T-helper 1 cell (primary cell): ENCODE measurements around the gene C12orf42.
"Not testable (repeated sequence)": the region's sequence is repeated elsewhere in the genome, so short reads cannot be mapped to it uniquely, and the experiment has no call there.

ENCODE experiments used
- DNase-seq, 5 donors: peaks; one replicate each; pipeline ENCODE4 v3.0.0-alpha.2; 2012 to 2020

C12orf42 gene

DNA sequence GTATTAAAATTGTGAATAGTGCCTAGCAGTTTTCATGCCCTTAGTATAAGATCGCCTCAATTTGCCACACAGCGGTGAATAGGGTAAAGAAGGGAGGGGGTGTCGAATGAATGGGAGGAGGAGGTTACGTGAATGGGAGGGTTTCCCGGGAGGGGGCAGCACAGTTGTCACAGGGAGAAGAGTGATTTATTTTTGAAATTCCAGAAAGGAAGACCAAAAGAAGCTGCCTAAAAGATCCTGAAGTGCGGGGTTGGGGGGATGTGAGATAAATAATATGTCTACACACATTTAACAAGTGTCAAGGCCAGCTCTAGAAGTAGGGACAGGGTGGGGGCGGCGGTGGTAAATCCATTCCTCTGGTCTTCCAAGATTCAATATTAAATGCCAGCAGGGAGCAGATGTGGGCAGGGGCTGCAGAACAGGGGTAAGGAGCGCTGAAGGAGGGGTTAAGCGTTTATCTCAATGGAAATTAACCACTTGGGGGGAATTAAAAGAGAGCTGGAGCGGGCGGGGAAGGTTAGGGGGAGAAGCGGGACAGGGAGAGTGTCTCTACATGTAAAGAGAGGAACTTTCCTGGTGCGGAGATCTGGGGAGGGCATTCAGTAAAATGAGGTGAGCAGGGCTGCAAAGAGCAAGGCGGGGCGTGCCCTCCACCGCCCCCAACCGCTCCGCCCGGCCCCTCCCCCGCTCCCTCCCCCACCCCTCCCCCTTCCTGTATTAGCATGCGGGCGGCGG lies 867 bp downstream of the C12orf42 start:
- peak in 1 of 5 donors; percentile 37 for DNase-seq

DNA sequence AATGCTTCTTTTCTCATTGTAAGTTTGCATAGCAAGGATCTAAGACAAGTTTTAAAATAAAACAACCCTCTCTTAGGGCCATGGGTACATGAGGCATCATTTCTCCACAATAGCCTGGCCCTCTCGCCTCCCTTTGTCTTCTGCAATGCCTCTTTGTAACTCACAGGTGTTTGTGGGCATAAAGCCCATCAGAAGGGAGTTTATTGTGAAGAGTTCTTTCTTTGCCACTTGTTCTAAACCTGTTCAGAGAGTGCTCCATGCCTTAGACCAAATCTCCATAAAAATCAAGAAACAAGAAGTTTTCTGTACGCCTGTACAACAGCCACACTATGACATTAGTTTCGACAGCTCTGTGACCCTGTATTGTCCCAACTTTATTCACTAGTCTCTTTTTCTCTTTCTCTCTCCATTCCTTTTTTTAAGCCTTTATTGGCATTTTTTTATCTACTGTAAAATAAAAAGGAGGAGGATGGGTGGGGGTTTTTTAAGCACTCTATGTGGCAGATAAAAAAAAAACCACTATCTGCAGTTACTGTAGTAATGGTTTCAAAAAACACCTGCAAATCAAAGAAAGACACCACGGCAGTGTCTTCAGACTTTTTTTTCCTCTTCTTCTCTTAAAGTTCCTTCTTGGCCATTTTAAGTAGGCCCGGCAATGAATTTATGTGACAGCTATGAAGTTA lies 1.6 kb downstream of the C12orf42 start:
- no peak for DNase-seq

DNA sequence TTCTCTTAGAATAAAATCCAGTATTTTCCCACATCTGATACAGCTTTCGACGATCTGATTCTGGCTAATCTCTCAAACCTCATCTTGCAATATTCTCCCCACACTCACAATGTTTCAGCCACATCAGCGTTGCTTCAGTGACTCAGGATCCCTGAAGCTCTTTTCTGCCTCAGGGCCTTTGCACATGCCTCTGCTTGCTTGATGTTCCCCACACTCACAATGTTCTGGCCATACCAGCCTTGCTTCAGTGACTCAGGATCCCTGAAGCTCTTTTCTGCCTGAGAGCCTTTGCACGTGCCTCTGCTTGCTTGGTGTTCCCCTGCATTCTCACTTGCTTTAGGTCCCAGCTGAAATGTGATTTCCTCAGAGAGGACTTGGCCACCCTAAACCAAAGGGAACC lies 2.6 kb downstream of the C12orf42 start:
- DNase-seq, result no peak

DNA sequence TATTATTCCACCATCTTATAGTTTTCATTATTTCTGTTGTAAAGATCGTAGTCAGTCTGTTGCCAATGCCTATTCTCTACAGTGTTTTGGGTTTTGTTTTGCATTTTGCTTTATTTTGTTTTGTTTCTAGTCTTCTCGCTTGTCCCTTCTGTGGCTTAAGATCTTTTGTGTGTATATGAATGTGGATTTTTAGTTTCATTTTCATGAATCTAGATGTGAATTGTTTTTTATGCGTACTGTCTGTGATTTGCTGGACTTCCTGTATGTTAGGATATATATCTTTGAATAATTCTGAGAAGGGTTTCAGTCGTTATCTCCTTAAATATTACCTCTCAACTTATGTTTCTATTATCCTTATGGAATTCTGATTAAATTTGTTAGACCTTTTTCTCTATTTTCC lies 13.4 kb downstream of the C12orf42 start:
- no peak for DNase-seq

DNA sequence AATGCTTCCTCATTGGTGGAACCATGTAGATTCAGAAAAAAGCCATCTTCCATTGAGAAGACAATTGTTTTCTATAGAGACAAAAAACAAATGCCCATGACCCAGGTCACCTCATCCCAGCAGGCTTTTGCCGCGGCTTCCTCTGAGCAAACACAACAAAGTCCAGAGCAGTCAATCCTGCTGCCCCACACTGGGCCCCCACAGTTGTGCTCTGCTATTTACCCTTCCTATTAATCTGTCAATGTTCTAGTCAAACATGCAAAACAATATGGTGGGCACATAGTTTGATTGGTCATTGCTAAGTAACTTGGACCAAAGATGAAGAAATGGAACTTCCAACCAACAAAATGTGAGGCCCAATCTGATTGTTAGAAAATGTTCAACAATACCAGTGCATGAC lies 20.7 kb downstream of the C12orf42 start:
- no peak for DNase-seq

DNA sequence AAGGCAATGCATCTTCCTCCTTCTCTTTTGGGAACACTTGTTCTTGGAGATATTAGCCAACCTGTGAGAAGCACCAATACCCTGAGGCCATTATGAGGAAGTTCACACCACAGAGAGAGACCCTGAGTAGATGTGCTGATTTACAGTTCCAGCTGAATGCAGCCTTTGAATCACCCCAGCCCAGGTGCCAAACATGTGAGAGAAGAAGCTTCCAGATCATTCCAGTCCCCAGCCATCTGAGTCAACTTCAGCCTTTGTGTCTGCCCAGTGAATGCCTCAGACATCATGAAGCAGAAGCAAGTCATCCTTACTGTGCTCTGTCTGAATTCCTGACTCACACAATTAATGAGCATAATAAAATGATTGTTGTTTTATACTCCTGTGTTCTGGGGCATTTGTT lies 25.1 kb downstream of the C12orf42 start:
- no peak for DNase-seq

DNA sequence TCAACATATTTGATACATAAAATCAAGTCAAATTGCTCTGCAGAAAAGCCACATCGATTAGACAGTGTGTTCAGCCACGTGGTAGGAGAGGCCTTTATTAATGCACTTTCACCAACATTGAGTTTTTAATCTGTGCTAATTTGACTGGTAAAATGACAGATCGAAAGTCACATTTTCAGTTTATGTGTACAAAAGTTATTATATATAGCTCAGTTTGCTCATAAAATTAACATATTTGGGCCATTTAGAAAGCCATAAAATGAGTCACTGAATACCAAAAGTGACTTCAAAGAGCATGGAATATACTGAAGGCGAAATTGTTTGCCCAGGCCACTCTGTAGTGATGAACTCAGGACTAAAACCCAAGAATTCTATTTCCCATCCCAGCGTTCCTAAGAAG lies 26.0 kb downstream of the C12orf42 start:
- DNase-seq, result no peak

DNA sequence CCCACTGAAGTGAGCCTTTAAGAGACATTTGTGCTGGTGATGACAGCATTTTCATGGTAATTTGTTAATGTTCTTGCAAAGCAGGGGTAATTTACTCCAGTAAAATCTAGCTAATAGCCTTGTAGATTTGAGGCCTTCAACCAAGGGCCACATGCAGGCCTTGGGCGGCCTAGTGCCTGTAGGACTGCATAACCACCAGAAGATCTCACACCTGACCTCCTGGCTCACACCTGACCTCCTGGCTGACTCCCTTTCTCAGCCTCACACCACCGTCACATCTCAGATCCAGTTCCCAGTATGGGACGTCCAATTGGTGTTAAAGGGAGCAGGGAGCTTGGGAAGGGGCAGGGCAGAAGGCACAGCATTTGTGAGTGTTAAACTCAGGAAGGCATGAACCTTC lies 26.9 kb downstream of the C12orf42 start:
- no peak for DNase-seq

DNA sequence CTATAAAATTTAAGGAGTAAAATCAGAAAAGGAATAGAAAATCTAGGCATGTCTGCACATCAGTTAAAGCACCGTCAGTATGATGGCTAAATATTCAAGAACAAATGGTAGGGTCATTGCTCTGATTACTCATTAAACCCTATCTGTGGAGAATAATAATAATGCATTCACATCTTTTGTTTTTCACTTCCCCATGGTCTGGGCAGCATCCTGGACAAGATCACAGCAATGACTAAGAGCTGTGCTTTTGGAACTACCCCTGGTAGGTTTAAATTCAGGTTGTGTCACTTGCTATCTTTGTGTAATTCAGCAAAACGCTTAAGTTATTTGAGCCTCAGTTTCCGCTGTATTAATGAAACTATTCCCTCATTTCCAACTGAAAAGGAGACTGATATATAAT lies 33.1 kb downstream of the C12orf42 start:
- DNase-seq, result no peak

DNA sequence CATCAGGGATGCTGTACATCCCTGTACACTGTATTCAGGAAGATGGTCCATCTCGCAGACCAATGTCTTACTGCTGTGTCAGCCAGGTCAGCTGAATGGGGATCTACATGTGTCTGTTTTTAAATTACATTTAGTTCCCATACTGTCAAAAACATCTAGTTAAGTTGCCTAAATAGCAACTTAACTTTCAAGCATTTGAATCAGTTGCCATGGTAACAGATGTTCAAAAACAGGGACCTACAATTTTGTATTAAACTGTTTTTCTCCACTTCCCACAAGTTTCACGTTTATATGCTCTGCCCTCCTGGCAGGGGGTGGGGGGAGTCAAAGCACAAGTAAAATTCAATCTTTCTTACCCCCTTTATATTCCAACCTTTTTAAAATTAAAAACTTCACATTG lies 38.3 kb downstream of the C12orf42 start:
- no peak for DNase-seq

DNA sequence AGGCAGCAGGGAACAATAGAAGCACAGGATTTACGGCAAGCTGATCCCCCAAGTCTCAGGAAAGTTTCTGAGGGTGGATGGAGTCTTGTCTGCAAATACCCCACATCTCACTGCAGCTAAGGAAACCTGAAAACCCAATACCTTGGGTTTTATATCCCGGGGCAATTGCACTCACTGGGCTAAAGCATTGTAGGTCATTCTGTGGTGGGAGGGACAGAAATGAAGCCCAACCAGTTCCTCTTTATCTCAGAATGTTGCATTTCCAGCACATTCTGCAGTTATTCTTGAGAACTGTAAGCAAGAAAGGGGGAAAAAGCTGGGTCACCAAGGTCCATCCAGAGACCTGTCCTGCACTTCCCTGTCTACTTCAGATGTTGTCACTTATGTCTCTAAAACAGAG lies 39.8 kb downstream of the C12orf42 start:
- no peak for DNase-seq

DNA sequence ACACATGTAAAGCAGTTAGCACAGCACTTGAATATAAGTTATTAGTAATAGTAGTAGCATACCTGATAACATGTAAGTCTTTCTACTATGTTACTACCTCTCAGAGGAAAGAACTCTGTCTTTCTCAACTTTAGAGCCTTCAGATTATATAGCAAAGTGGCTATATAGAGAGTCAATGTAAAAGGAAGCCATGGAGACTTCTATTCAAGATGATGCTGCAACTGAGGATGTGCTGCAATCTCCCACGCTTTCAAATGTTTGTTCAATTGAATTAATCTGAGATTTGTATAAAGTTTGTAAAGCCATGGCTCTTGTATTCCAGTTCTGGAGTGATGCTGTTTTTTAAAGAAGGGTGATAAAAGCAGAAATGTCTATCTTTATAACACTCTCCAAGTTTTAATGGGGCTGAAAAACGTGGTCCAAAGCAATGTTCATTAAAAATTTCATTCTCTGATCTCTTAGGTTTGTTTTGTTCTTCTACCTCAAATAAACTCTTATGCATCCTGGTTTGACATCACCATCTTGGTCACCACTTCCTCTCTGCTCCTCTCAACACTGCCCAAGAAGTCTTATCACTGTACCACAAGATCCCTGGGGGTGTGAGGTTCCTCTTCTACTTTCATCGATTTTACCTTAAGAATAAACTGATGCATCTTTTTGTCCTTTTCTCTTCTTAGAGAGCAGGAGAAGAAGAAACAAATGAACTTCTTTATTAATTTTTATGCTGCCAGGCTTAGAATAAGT lies 40.6 kb downstream of the C12orf42 start:
- peak in 2 of 5 donors; percentile 6 to 55 for DNase-seq

DNA sequence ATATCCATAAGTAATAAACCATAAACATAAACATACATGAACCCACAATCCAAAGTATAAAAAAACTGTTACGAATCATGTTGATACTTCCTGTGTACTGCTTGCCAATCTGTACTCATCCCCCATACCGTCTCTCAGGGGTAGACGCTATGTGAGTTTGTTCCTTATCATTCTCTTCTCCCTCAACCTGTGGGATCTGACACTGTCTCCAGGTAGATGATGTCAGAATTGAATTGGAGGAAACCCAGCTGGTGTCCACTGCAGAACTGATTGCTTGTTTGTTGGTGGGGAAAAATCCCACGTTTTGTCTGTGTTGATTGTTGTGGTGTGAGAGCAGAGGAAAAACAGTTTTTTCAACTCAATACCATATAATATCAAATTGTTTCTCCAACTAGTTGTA lies 50.8 kb downstream of the C12orf42 start:
- DNase-seq, result no peak

DNA sequence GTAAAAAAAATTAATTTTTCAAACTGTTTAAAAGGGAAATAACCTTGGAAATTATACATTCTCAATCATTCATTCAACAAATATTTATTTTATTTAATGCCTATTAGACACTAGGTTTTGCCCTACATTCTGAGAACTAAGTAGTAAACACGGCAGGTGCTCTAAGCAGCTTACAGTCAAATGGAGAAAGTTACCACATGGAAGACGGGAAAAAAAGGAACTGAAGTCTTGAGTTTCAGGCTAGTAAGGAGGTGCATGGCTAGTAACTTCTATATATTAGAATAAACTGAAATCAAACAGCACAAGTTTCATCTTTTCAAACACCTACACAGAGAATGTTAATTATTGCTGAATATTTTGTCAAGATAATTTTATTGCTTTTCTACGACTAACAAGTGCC lies 52.9 kb downstream of the C12orf42 start:
- DNase-seq, result no peak

DNA sequence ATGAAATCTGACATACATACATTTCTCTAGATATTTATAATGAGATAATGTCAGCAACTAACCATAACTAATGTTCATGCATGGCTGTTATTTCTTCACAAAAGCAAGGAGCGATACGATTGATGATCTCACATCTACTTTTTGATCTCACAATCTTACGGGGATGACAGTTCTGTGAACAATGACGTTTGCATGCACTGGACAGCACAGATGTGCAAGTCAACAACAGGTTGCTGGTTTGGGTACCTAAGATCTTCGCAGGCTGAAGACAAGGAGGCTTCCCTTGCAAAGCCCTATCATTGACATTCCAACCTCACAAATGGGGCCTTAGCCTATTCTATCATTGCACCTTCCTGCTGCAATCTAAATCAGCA lies 53.6 kb downstream of the C12orf42 start:
- no peak for DNase-seq

DNA sequence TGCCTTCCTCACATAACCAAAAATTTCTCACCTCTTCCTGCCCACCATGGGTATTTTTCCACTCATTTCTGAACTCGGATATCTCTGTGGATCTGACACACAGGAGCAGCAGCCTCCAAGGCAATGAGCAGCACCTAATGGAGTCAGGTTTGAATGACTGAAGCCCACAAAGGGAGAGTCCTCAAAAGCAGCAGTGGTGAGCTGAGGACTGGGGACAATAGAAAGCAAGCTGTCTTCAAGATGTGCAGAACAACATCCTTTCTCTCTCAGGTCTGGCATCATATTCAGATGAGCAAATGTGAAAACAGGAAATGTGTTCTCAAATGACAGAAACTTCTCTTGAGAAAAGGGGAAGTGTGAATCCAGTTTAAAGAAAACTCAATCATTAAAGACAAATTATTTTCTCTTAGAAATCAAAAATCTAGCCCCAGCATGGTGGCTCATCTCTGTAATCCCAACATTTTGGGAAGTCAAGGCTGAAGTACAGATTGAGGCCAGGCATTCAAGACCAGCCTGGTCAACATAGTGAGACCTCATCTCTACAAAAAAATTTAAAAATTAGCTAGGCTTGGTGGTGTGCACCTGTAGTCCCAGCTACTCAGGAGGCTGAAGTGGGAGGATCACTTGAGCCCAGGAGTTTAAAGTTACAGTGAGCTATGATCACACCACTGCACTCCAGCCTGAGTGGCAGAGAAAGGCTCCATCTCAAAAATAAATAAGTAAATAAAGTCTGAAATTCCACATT lies 54.2 kb downstream of the C12orf42 start:
- peak in 2 of 5 donors; percentile 17 to 79 for DNase-seq

DNA sequence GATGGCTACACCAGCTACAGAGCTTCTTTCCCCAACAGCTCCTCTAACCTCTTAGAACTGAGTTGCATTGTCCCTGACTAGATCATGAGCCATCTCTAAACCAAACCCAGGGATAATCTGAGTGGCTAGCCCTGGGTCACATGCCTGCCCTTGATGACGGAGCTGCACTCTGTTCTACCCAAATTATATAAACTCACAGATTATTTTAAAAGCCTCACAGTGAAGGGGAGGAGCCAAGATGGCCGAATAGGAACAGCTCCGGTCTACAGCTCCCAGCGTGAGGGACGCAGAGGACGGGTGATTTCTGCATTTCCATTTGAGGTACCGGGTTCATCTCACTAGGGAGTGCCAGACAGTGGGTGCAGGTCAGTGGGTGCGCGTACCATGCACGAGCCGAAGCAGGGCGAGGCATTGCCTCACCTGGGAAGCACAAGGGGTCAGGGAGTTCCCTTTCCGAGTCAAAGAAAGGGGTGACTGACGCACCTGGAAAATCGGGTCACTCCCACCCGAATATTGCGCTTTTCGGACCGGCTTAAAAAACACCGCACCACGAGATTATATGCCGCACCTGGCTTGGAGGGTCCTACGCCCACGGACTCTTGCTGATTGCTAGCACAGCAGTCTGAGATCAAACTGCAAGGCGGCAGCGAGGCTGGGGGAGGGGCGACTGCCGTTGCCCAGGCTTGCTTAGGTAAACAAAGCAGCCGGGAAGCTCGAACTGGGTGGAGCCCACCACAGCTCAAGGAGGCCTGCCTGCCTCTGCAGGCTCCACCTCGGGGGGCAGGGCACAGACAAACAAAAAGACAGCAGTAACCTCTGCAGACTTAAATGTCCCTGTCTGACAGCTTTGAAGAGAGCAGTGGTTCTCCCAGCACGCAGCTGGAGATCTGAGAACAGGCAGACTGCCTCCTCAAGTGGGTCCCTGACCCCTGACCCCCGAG lies 61.3 kb downstream of the C12orf42 start:
- DNase-seq, result not testable (repeated sequence)

DNA sequence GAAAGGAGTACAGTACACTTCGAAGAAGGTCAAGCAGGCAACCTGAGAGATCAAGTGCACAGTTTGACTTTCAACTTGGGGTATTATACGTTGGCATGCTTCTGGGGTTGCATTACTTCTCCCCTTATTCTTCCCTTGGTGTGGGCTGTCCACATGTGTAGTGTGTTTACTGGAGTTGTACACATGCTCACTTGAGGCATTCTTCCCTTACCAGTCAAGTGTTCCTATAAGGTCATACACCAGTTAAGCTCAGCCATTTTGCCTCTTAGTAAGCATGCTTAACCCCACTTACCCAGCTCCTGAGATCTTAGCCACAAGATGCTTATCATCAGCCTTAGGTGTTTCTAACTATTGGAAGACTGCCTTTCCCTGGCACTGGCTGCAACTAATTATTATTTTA lies 63.8 kb downstream of the C12orf42 start:
- DNase-seq, result no peak

DNA sequence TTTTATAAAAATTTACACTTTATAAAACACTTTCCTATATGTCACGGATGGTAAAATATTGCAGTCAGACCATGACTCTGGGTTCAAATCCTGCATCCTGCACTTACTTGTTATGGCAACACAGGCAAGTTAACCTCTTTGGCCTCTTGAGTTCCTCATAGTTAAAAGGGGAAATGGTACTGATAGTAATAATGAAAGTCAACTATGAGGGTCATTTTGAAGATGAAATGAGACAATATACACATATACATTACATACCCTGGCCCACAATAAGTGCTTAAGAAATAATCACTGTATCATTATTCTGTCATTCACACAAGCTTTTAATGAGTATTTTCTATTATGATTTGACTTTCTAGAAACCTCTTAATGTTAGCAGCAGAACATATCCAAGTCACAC lies 64.4 kb downstream of the C12orf42 start:
- no peak for DNase-seq

DNA sequence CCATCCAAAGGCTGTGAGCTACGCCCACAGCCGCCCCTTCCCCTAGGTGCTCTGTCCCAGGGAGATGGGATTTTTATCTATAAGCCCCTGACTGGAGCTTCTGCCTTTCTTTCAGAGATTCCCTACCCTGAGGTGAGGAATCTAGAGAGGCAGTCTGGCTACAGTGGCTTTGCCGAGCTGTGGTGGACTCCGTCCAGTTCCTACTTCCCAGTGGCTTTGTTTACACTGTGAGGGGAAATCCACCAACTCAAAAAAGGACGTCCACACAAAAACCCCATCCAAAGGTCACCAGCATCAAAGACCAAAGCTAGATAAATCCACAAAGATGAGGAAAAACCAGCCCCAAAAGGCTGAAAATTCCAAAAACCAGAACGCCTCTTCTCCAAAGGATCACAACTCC lies 70.1 kb downstream of the C12orf42 start:
- not testable (repeated sequence) for DNase-seq

DNA sequence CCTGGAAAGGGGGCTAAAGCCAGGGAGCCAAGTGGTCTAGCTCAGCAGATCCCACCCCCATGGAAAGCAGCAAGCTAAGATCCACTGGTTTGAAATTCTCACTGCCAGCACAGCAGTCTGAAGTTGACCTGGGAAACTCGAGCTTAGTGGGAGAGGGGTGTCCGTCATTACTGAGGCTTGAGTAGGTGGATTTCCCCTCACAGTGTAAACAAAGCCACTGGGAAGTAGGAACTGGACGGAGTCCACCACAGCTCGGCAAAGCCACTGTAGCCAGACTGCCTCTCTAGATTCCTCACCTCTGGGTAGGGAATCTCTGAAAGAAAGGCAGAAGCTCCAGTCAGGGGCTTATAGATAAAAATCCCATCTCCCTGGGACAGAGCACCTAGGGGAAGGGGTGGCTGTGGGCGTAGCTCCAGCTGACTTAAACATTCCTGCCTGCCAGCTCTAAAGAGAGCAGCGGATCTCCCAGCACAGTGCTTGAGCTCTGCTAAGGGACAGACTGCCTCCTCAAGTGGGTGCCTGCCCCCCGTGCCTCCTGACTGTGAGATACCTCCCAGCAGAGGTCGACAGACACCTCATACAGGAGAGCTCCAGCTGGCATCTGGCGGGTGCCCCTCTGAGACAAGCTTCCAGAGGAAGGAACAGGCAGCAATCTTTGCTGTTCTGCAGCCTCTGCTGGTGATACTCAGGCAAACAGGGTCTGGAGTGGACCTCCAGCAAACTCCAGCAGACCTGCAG lies 70.8 kb downstream of the C12orf42 start:
- DNase-seq, result not testable (repeated sequence)
